Measurements from ENCODE around the gene HSF5. TPM values are rescaled to one million over a fixed set of nuclear protein-coding genes. Genes with fewer than 3 reads are reported as not detected.

HSF5 gene
- total RNA-seq, 1 donor from 2014 or later = not detected

DNA sequence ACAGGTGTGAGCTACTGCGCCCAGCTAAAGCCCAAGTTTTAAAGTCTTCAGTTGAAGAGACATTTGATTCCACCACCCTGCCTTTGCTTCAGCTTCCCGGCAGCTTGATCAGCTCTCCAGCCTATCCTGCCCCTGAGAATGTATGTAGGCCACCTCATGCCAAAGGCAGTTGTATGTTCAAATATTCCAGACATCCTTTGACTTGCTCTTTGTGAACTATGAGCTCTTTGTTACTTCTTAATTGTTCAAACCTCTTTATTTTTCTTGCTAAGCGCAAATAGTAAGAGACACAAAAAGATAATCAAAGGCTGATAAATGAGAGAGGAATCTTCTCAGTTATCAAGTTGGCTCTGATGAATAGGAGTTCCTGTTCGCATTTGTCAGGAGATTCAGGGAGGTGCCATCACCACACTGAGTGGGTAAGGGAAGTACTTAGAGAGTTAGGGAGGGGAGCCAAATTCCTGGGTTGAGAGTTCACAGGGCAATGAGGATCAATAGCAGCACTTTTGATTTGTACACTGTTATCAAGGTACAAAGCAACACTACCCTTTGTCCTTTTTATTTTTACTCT, 104.2 kb downstream of the HSF5 start:
- H3K4me3 Mint-ChIP-seq (ENCODE audit: unreplicated experiment) = no peak overlapping the region
- TF ChIP-seq, protein P1, sequence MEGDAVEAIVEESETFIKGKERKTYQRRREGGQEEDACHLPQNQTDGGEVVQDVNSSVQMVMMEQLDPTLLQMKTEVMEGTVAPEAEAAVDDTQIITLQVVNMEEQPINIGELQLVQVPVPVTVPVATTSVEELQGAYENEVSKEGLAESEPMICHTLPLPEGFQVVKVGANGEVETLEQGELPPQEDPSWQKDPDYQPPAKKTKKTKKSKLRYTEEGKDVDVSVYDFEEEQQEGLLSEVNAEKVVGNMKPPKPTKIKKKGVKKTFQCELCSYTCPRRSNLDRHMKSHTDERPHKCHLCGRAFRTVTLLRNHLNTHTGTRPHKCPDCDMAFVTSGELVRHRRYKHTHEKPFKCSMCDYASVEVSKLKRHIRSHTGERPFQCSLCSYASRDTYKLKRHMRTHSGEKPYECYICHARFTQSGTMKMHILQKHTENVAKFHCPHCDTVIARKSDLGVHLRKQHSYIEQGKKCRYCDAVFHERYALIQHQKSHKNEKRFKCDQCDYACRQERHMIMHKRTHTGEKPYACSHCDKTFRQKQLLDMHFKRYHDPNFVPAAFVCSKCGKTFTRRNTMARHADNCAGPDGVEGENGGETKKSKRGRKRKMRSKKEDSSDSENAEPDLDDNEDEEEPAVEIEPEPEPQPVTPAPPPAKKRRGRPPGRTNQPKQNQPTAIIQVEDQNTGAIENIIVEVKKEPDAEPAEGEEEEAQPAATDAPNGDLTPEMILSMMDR (IDR thresholded peaks at IDR 0.05) = no peak
- H3K27ac Mint-ChIP-seq (ENCODE audit: unreplicated experiment) = no peak overlapping the region
- no peaks in the 10 kb centered on the region for H3K36me3 Mint-ChIP-seq (ENCODE audit: unreplicated experiment)
- H3K27me3 Mint-ChIP-seq (ENCODE audit: unreplicated experiment) = peaks cover 21% of the 10 kb centered on the region
- H3K9me3 Mint-ChIP-seq (ENCODE audit: unreplicated experiment) = no peaks in the 10 kb centered on the region
- DNase-seq (ENCODE audit: extremely low spot score, unreplicated experiment) = no peak
- H3K4me1 Mint-ChIP-seq (ENCODE audit: unreplicated experiment) = no peaks in the 10 kb centered on the region

DNA sequence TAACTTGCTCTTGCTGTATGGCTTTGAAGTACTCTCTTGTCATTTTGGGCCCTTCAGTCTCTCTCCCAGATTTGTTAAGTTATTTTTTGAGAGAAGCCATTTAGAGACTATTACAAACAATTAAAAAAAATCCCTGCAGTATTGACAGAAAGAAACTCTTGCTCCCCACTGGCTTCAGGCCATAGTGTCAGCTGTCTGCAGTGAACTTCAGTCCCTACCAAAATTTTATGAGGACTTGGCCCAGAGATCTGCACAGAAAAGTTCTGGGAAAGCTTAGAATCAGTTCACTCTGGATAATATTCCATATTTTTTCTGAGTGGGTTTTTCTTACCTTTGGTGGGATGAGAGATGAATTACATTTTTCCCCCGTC, 105.4 kb downstream of the HSF5 start:
- no peaks in the 10 kb centered on the region for H3K9me3 Mint-ChIP-seq (ENCODE audit: unreplicated experiment)
- TF ChIP-seq, protein P1 (IDR thresholded peaks at IDR 0.05) = no peak
- H3K4me1 Mint-ChIP-seq (ENCODE audit: unreplicated experiment) = no peaks in the 10 kb centered on the region
- no peak overlapping the region for H3K4me3 Mint-ChIP-seq (ENCODE audit: unreplicated experiment)
- DNase-seq (ENCODE audit: extremely low spot score, unreplicated experiment) = no peak
- H3K27me3 Mint-ChIP-seq (ENCODE audit: unreplicated experiment) = peaks cover 17% of the 10 kb centered on the region
- H3K36me3 Mint-ChIP-seq (ENCODE audit: unreplicated experiment) = no peaks in the 10 kb centered on the region
- H3K27ac Mint-ChIP-seq (ENCODE audit: unreplicated experiment) = no peak overlapping the region

DNA sequence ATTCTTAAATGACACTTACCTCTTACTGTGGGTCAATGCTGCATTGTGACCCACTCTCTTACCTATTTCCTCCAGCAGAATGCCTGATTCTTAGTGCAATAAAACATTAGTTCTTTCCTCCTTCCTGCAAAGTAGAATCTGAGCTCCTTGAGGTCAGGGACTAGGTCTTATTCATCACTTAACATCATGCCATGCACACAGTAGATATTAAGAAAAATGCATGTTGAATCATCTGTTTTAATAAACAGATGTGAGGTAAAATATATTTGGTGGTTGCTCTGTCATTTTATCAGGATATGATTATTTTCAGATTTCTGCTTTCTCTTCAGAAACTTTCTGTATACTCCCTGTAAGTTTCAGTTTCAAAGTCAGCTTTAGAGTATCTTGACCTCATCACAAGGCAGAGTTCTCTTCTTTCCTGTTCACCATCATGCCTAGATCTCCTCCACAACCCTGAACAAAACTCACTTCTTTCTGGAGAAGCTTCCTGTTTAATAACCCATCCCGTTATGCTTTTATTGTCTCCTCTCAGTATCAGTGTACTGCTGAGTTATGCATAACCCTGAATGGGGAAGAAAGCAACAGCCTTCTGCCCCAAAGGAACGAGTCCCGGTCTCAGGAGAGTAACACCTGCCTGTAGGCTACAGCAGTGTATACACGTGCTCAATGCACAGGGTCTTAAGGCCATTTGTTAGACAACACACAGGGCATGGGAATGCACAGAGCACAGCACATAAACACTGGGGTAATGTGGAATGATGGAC, 105.9 kb downstream of the HSF5 start:
- no peak overlapping the region for H3K27ac Mint-ChIP-seq (ENCODE audit: unreplicated experiment)
- peaks cover 17% of the 10 kb centered on the region for H3K27me3 Mint-ChIP-seq (ENCODE audit: unreplicated experiment)
- TF ChIP-seq, protein P1 (IDR thresholded peaks at IDR 0.05) = no peak
- no peaks in the 10 kb centered on the region for H3K4me1 Mint-ChIP-seq (ENCODE audit: unreplicated experiment)
- DNase-seq (ENCODE audit: extremely low spot score, unreplicated experiment) = no peak
- no peak overlapping the region for H3K4me3 Mint-ChIP-seq (ENCODE audit: unreplicated experiment)
- H3K9me3 Mint-ChIP-seq (ENCODE audit: unreplicated experiment) = no peaks in the 10 kb centered on the region
- H3K36me3 Mint-ChIP-seq (ENCODE audit: unreplicated experiment) = no peaks in the 10 kb centered on the region

- no peak overlapping the region for H3K27ac Mint-ChIP-seq (ENCODE audit: unreplicated experiment)
- H3K9me3 Mint-ChIP-seq (ENCODE audit: unreplicated experiment) = no peaks in the 10 kb centered on the region
- no peaks in the 10 kb centered on the region for H3K4me1 Mint-ChIP-seq (ENCODE audit: unreplicated experiment)
These were observed 106.8 kb downstream of the HSF5 start for GRCh38 chr17:58381124-58382035.

More at GRCh38 chr17:58381124-58382035, 106.8 kb downstream of the HSF5 start:
- Mint-ChIP-seq H3K4me3 (ENCODE audit: unreplicated experiment) (no peak overlapping the region), H3K36me3 (ENCODE audit: unreplicated experiment) (no peaks in the 10 kb centered on the region), H3K27me3 (ENCODE audit: unreplicated experiment) (peaks cover 19% of the 10 kb centered on the region)
- no peak for DNase-seq (ENCODE audit: extremely low spot score, unreplicated experiment)
- TF ChIP-seq, protein P1 (IDR thresholded peaks at IDR 0.05) = no peak
